Endothelial cell of umbilical vein (primary cell): Measurements from ENCODE around the gene CKAP5. TPM values are rescaled to one million over a fixed set of nuclear protein-coding genes. Genes with fewer than 3 reads are reported as not detected.

Experiments
- BruUV-seq: library from RNA; stranded (reverse); fragments of 400-500 nt; replicated peaks from 2 replicates; lab custom pipeline; 2021; lab: Mats Ljungman, UMichigan
- CTCF ChIA-PET: fragments of 300-600, 350-600 bp; sonication (Branson Sonifier 250); formaldehyde crosslinking; loops from one replicate; lab custom pipeline; 2021; ENCODE audit warnings: antibody characterized with exemption, inconsistent platforms; lab: Charles Lee
- POLR2A ChIA-PET: fragments of 300-600, 350-600 bp; sonication (Branson Sonifier 250); formaldehyde crosslinking; loops from one replicate; lab custom pipeline; 2021; ENCODE audit warnings: antibody characterized with exemption, inconsistent platforms; lab: Charles Lee
- DNase-seq: peaks from one replicate; pipeline ENCODE4 v3.0.0-alpha.2; 2011; ENCODE audit warnings: low read depth, low spot score
- FAIRE-seq: peaks from 2 replicates; lab custom pipeline; 2011; peaks lifted over from hg19 to GRCh38; lab: Jason Lieb, UNC
- H2AFZ ChIP-seq: 2 replicates; pipeline ENCODE4 v1.6.0; 2012; ENCODE audit warnings: low read depth, low read length, control low read depth, inconsistent platforms
- H3K27ac ChIP-seq: 2 replicates; pipeline ENCODE4 v1.5.1; 2011; ENCODE audit warnings: low read depth, mild to moderate bottlenecking, control low read depth, low read length, moderate library complexity; ENCODE audit not compliant: insufficient read depth
- H3K27me3 ChIP-seq, 2 experiments: 2 replicates each; pipeline versions ENCODE4 v1.6.0 to v1.6.1; 2011; ENCODE audit warnings: low read length in 2 of 2, mixed read lengths in 1 of 2; ENCODE audit not compliant: control insufficient read depth in 2 of 2, insufficient read depth in 2 of 2
- H3K36me3 ChIP-seq, 2 experiments: 2 replicates in 1 of 2; 3 replicates in 1 of 2; pipeline ENCODE4 v1.5.1; 2011; ENCODE audit warnings: low read length in 2 of 2, mild to moderate bottlenecking in 1 of 2, moderate library complexity in 1 of 2; ENCODE audit not compliant: control insufficient read depth in 2 of 2, insufficient read depth in 2 of 2; ENCODE audit errors: extremely low read depth in 1 of 2
- H3K4me1 ChIP-seq: 3 replicates; pipeline ENCODE4 v1.5.1; 2011; ENCODE audit warnings: mild to moderate bottlenecking, low read length; ENCODE audit not compliant: control insufficient read depth, insufficient read depth; ENCODE audit errors: extremely low read depth
- H3K4me2 ChIP-seq: 2 replicates; pipeline ENCODE4 v1.6.1; 2011; ENCODE audit warnings: low read length, control low read depth, mixed read lengths; ENCODE audit not compliant: insufficient read depth
- H3K4me3 ChIP-seq, 3 experiments: fragments of 200-600 bp in 1 of 3; sonication (generic), shearing (Covaris generic) in 1 of 3; replicated peaks in 1 of 3; 2 replicates each; pipeline ENCODE4 v1.5.1; 2011 to 2016; ENCODE audit warnings: control low read depth in 3 of 3, low read length in 3 of 3, mild to moderate bottlenecking in 2 of 3, inconsistent platforms in 1 of 3, low read depth in 1 of 3, moderate library complexity in 1 of 3; ENCODE audit not compliant: insufficient read depth in 1 of 3
- H3K79me2 ChIP-seq: 2 replicates; pipeline ENCODE4 v1.6.0; 2012; ENCODE audit warnings: low read length, inconsistent platforms; ENCODE audit not compliant: control insufficient read depth, insufficient read depth
- H3K9ac ChIP-seq: replicated peaks from 2 replicates; pipeline ENCODE3; 2011; ENCODE audit warnings: low read length, control low read depth; ENCODE audit not compliant: insufficient read depth; ENCODE audit errors: extremely low read depth
- H3K9me1 ChIP-seq: replicated peaks from 3 replicates; pipeline ENCODE4 v1.6.0; 2011; ENCODE audit warnings: mild to moderate bottlenecking, low read length; ENCODE audit not compliant: control insufficient read depth, insufficient read depth; ENCODE audit errors: extremely low read depth
- H3K9me3 ChIP-seq: replicated peaks from 2 replicates; pipeline ENCODE4 v1.5.1; 2012; ENCODE audit warnings: low read length, inconsistent platforms; ENCODE audit not compliant: control insufficient read depth, insufficient read depth
- H4K20me1 ChIP-seq: replicated peaks from 2 replicates; pipeline ENCODE3; 2011; ENCODE audit warnings: mild to moderate bottlenecking, low read length; ENCODE audit not compliant: control insufficient read depth, insufficient read depth; ENCODE audit errors: extremely low read depth
- EZH2 ChIP-seq: IDR thresholded peaks from 2 replicates; pipeline ENCODE4 v1.6.1; 2012; ENCODE audit warnings: borderline replicate concordance, low read depth, mild to moderate bottlenecking, moderate library complexity, low read length, inconsistent platforms; ENCODE audit not compliant: severe bottlenecking
- FOS ChIP-seq: IDR thresholded peaks from 2 replicates; pipeline ENCODE4 v1.6.1; 2011; ENCODE audit warnings: mild to moderate bottlenecking, low read length, moderate library complexity, borderline replicate concordance; ENCODE audit not compliant: insufficient read depth
- GATA2 ChIP-seq: IDR thresholded peaks from 2 replicates; pipeline ENCODE4 v1.7.0; 2011; ENCODE audit warnings: low read depth, mild to moderate bottlenecking, moderate library complexity, mixed read lengths, low read length; ENCODE audit not compliant: insufficient read length, insufficient read depth
- JUN ChIP-seq: IDR thresholded peaks from 2 replicates; pipeline ENCODE4 v1.6.1; 2011; ENCODE audit warnings: borderline replicate concordance, low read depth; ENCODE audit not compliant: insufficient read length, insufficient read depth
- MYC ChIP-seq: IDR thresholded peaks from one replicate; pipeline ENCODE4 v1.6.1; 2011; ENCODE audit warnings: mild to moderate bottlenecking, low read depth, low read length
- POLR2A ChIP-seq: IDR thresholded peaks from 2 replicates; pipeline ENCODE4 v1.6.1; 2012; ENCODE audit warnings: low read depth, mild to moderate bottlenecking, control low read depth, low read length
- POLR2AphosphoS5 ChIP-seq: IDR thresholded peaks from 2 replicates; pipeline ENCODE4 v1.6.1; 2012; ENCODE audit warnings: low read depth, mild to moderate bottlenecking, control low read depth, low read length, moderate library complexity; ENCODE audit not compliant: insufficient read depth
- dilution Hi-C: fragments of 300-500 bp; cut with MboI; formaldehyde crosslinking; loops from one replicate; pipeline ENCODE4 v1.15.0; 2019; ENCODE audit warnings: low sequenced_read_pairs; ENCODE audit not compliant: extremely low pct_ligation_motif_present
- intact Hi-C: fragments of 100-400 bp; cut with micrococcal nuclease; formaldehyde crosslinking; loops from one replicate; pipeline ENCODE4 v1.10.0; 2022
- polyA plus RNA-seq, 4 experiments: library from polyadenylated mRNA; depleted of rRNA in 3 of 4; stranded (reverse) in 3 of 4; unstranded in 1 of 4; fragments of >200 nt; gene quantifications; 2 replicates each; pipeline versions ENCODE4 v1.2.1 to v1.2.3, GENCODE V29; 2011 to 2012; ENCODE audit warnings: missing spikeins in 1 of 4
- total RNA-seq: library from RNA; stranded (reverse); gene quantifications from 2 replicates; pipeline ENCODE4 v1.2.3, GENCODE V29; 2021
- TF ChIP-seq, protein P1 (sequence below), 2 donors: IDR thresholded peaks; 1 replicate in 1 of 2; 2 replicates in 1 of 2; pipeline ENCODE4 v1.5.1; 2011; ENCODE audit warnings: low read length in 2 of 2, mild to moderate bottlenecking in 2 of 2, moderate library complexity in 2 of 2, control low read depth in 1 of 2, inconsistent platforms in 1 of 2, low read depth in 1 of 2; ENCODE audit not compliant: insufficient read depth in 1 of 2; ENCODE audit errors: extremely low read depth in 1 of 2
- TF ChIP-seq, protein P2 (sequence below): IDR thresholded peaks from 2 replicates; pipeline ENCODE4 v1.6.1; 2011; ENCODE audit not compliant: insufficient read depth, insufficient read length

The CKAP5 gene
- total and polyA plus RNA-seq, 2 donors (not counting 3 experiments of a cell fraction or from before 2014, with no cell fraction given): 47.4 to 138 TPM

DNA sequence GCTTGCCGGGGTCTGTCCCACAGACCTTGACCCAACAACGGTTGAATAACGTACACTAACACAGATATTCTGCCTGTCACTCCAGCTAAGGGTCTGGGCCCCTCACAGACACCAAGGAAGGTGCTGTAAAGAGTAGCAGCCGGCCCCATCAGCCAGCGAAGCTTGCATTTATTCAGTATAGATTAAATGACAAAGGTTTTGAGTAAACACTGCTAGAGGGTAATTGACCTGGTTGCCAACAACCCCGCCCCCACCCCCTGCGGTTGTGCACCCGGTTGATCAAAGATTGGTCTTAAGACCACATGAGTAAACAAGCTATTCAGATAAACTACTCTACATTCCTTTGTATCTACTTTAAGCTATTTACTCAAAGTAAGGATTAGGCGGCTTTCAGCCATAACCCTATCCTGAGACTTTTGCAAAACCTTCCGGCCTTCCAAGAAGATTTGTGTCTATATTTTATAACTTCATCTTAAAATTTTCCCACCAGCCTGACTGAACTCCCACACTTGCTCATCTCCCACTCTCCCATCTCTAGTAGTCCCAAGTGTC is 4.8 kb upstream of the CKAP5 start:
- H3K9me3 ChIP-seq: no peaks in the 10 kb centered on the region
- peaks cover 7% of the 10 kb centered on the region for H3K4me1 ChIP-seq
- no peaks in the 10 kb centered on the region for H3K27me3 ChIP-seq
- BruUV-seq: no TSS peak
- H3K9ac ChIP-seq: no peak overlapping the region
- peaks cover 2% of the 10 kb centered on the region for H3K79me2 ChIP-seq
- intact Hi-C loops (no loop called here), dilution Hi-C loops (no loop called here)
- no peaks in the 10 kb centered on the region for H4K20me1 ChIP-seq
- no peak overlapping the region for H2AFZ ChIP-seq
- DNase-seq (no peak), FAIRE-seq (no peak)
- H3K27ac ChIP-seq: no peak overlapping the region
- POLR2A ChIA-PET: no interaction called here
- no peak overlapping the region for H3K4me2 ChIP-seq
- no peak overlapping the region for H3K4me3 ChIP-seq
- no peaks in the 10 kb centered on the region for H3K36me3 ChIP-seq
- no peaks in the 10 kb centered on the region for H3K9me1 ChIP-seq
- CTCF ChIA-PET: no interaction called here
- TF ChIP-seq POLR2AphosphoS5: no peak
- TF ChIP-seq, protein P1, sequence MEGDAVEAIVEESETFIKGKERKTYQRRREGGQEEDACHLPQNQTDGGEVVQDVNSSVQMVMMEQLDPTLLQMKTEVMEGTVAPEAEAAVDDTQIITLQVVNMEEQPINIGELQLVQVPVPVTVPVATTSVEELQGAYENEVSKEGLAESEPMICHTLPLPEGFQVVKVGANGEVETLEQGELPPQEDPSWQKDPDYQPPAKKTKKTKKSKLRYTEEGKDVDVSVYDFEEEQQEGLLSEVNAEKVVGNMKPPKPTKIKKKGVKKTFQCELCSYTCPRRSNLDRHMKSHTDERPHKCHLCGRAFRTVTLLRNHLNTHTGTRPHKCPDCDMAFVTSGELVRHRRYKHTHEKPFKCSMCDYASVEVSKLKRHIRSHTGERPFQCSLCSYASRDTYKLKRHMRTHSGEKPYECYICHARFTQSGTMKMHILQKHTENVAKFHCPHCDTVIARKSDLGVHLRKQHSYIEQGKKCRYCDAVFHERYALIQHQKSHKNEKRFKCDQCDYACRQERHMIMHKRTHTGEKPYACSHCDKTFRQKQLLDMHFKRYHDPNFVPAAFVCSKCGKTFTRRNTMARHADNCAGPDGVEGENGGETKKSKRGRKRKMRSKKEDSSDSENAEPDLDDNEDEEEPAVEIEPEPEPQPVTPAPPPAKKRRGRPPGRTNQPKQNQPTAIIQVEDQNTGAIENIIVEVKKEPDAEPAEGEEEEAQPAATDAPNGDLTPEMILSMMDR (IDR thresholded peaks at IDR 0.05; ENCODE audit: extremely low read depth in 1 of 2, insufficient read depth in 1 of 2, low read depth in 1 of 2, low read length in 2 of 2): no peak
- TF ChIP-seq GATA2: no peak
- no peak for TF ChIP-seq EZH2
- TF ChIP-seq JUN: no peak
- TF ChIP-seq, protein P2, sequence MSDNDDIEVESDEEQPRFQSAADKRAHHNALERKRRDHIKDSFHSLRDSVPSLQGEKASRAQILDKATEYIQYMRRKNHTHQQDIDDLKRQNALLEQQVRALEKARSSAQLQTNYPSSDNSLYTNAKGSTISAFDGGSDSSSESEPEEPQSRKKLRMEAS: no peak
- no peak for TF ChIP-seq POLR2A
- TF ChIP-seq FOS: no peak
- TF ChIP-seq MYC: no peak
